ENCODE measurements around the gene CYB5D1.

CYB5D1 gene

GRCh38 chr17:7842380-7843256, 15.2 kb upstream of the CYB5D1 start:
- H3K9ac ChIP-seq (ENCODE audit: low read length): peak overlapping the region; percentile 96
- no peaks in the 10 kb centered on the region for H3K27me3 ChIP-seq (ENCODE audit: control insufficient read depth, insufficient read depth, low read length)
- H3K36me3 ChIP-seq (ENCODE audit: control insufficient read depth, insufficient read depth, low read length): no peaks in the 10 kb centered on the region
- H3K4me3 ChIP-seq (ENCODE audit: low read length): peak overlapping the region; percentile 48
- peaks cover 34% of the 10 kb centered on the region for H3K4me1 ChIP-seq (ENCODE audit: control insufficient read depth, insufficient read depth, low read length)
- no peaks in the 10 kb centered on the region for H3K9me3 ChIP-seq (ENCODE audit: control insufficient read depth, low read length)

- H3K9me3 ChIP-seq (ENCODE audit: control insufficient read depth, low read length): no peaks in the 10 kb centered on the region
- peak overlapping the region; percentile 48 for H3K4me3 ChIP-seq (ENCODE audit: low read length)
- peaks cover 34% of the 10 kb centered on the region for H3K4me1 ChIP-seq (ENCODE audit: control insufficient read depth, insufficient read depth, low read length)
Observed at GRCh38 chr17:7843257-7843535, 14.6 kb upstream of the CYB5D1 start.

DNA sequence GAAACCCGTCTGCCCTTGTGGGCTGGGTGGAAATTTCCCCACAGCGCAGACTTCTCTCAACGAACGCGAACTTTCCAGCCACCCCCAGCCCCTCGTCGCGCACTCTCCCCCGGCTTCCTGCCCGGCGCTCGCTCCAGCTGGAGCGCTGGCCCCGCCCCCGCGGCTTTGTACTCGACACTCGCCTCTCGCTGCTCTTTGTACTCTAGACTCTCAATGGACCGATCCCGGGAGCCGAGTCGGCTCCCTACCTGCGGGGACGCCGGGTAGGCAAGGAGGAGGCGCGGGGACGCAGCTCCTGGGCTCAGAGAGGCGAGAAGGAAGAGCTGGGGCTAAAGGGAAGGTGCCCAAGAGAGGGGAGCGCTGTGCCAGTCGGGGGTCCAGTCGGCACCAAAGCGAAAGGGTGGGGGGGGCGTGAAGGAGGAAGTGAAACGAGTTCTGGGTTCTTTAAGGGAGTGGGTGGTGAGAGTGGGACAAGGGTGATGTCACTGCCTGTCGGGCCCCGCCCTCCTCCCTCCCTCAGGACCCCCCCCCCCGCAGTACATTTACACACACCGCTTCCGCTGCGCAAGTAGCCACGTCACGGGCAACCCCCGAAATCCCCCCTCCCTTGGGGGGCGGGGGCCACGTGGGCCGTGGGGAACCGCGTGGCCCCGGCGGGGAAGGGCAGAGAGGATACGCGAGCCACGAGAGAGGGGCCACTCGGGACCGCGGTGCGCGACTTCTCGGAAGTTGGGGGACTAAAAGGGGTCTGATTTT, 14.1 kb upstream of the CYB5D1 start:
- H3K9me3 ChIP-seq (ENCODE audit: control insufficient read depth, low read length): no peaks in the 10 kb centered on the region
- no peaks in the 10 kb centered on the region for H3K27me3 ChIP-seq (ENCODE audit: control insufficient read depth, insufficient read depth, low read length)
- H3K4me3 ChIP-seq (ENCODE audit: low read length): peak overlapping the region; percentile 48
- peak overlapping the region; percentile 96 for H3K9ac ChIP-seq (ENCODE audit: low read length)
- H3K36me3 ChIP-seq (ENCODE audit: control insufficient read depth, insufficient read depth, low read length): no peaks in the 10 kb centered on the region
- H3K4me1 ChIP-seq (ENCODE audit: control insufficient read depth, insufficient read depth, low read length): peaks cover 30% of the 10 kb centered on the region

More at GRCh38 chr17:7843257-7843535, 14.6 kb upstream of the CYB5D1 start:
- Histone ChIP-seq H3K36me3 (ENCODE audit: control insufficient read depth, insufficient read depth, low read length) (no peaks in the 10 kb centered on the region), H3K9ac (ENCODE audit: low read length) (peak overlapping the region; percentile 96), H3K27me3 (ENCODE audit: control insufficient read depth, insufficient read depth, low read length) (no peaks in the 10 kb centered on the region)

DNA sequence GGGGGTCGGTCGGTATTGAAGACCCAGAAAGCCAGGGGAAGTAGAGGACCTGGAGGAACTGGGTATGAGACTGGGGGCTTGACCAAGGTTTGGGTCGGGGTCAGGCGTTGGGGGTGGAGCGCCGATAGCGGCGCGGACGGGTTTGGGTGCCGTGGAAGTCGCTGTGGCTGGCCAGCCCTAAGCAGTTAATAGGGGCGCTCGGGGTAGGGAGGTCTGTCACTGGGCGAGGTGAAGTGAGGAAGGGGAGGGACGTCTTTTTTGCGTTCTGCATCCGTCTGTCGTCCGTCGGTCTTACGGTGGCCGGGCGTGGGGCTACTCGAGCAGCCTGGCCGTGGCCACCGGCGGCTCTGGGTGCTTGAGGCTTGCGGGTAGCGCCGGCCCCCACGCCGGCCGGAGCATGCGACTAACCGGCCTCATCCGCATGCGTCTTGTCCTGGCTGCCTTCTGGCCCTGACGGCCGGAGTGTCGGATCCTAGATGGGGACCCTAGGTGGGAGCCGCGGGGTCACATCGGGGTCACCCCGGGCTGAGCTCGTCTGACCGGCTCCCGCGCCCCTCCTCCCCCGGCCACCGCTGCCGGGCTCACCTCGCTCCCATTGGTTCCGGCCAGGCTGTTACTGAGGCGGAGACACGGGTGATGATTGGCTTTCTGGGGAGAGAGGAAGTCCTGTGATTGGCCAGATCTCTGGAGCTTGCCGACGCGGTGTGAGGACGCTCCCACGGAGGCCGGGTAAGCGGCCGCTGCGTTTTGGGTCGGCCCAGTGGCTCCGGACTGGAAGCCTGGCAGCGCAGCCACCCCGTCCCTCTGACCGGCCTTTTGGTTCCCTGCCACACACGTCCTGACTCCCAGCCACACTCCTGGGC, 13.3 kb upstream of the CYB5D1 start:
- Histone ChIP-seq H3K36me3 (ENCODE audit: control insufficient read depth, insufficient read depth, low read length) (peaks cover 3% of the 10 kb centered on the region), H3K9ac (ENCODE audit: low read length) (peak overlapping the region; percentile 96), H3K27me3 (ENCODE audit: control insufficient read depth, insufficient read depth, low read length) (no peaks in the 10 kb centered on the region), H3K9me3 (ENCODE audit: control insufficient read depth, low read length) (no peaks in the 10 kb centered on the region), H3K4me1 (ENCODE audit: control insufficient read depth, insufficient read depth, low read length) (peaks cover 22% of the 10 kb centered on the region), H3K4me3 (ENCODE audit: low read length) (peak overlapping the region; percentile 48)

DNA sequence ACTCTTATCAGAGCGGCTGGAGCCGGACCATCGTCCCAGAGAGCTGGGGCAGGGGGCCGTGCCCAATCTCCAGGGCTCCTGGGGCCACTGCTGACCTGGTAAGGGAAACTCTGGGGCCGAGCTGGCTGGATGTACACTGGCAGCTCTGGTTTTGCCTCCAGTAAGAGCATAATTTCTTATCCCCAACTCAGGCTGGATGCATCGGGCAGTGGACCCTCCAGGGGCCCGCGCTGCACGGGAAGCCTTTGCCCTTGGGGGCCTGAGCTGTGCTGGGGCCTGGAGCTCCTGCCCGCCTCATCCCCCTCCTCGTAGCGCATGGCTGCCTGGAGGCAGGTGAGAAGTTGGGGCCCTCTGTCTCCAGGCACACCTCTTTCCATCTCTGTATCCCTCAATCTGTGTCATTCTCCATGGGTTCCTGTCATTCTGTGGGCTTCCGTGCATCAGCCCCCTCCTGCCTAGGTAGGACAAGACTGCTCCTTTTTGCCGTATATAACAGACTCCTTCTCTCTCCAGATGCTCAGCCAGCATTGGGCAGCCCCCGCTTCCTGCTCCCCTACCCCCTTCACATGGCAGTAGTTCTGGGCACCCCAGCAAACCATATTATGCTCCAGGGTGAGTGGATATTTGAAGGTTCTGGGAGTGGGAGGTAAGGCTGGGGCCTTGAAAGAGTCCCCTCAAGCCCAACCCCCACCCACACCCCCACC, 12.3 kb upstream of the CYB5D1 start:
- H3K4me3 ChIP-seq (ENCODE audit: low read length): peak overlapping the region; percentile 48
- no peaks in the 10 kb centered on the region for H3K9me3 ChIP-seq (ENCODE audit: control insufficient read depth, low read length)
- peaks cover 11% of the 10 kb centered on the region for H3K36me3 ChIP-seq (ENCODE audit: control insufficient read depth, insufficient read depth, low read length)
- peak overlapping the region; percentile 96 for H3K9ac ChIP-seq (ENCODE audit: low read length)
- H3K27me3 ChIP-seq (ENCODE audit: control insufficient read depth, insufficient read depth, low read length): no peaks in the 10 kb centered on the region
- peaks cover 17% of the 10 kb centered on the region for H3K4me1 ChIP-seq (ENCODE audit: control insufficient read depth, insufficient read depth, low read length)

GRCh38 chr17:7846063-7846735, 11.6 kb upstream of the CYB5D1 start:
- H3K27me3 ChIP-seq (ENCODE audit: control insufficient read depth, insufficient read depth, low read length): no peaks in the 10 kb centered on the region
- H3K4me3 ChIP-seq (ENCODE audit: low read length): no peak overlapping the region
- H3K4me1 ChIP-seq (ENCODE audit: control insufficient read depth, insufficient read depth, low read length): peaks cover 17% of the 10 kb centered on the region
- H3K36me3 ChIP-seq (ENCODE audit: control insufficient read depth, insufficient read depth, low read length): peaks cover 17% of the 10 kb centered on the region
- no peaks in the 10 kb centered on the region for H3K9me3 ChIP-seq (ENCODE audit: control insufficient read depth, low read length)
- H3K9ac ChIP-seq (ENCODE audit: low read length): no peak overlapping the region

GRCh38 chr17:7846765-7847661, 10.8 kb upstream of the CYB5D1 start:
- Histone ChIP-seq H3K9me3 (ENCODE audit: control insufficient read depth, low read length) (no peaks in the 10 kb centered on the region), H3K4me1 (ENCODE audit: control insufficient read depth, insufficient read depth, low read length) (peaks cover 21% of the 10 kb centered on the region), H3K9ac (ENCODE audit: low read length) (no peak overlapping the region), H3K4me3 (ENCODE audit: low read length) (no peak overlapping the region), H3K36me3 (ENCODE audit: control insufficient read depth, insufficient read depth, low read length) (peaks cover 19% of the 10 kb centered on the region), H3K27me3 (ENCODE audit: control insufficient read depth, insufficient read depth, low read length) (no peaks in the 10 kb centered on the region)

DNA sequence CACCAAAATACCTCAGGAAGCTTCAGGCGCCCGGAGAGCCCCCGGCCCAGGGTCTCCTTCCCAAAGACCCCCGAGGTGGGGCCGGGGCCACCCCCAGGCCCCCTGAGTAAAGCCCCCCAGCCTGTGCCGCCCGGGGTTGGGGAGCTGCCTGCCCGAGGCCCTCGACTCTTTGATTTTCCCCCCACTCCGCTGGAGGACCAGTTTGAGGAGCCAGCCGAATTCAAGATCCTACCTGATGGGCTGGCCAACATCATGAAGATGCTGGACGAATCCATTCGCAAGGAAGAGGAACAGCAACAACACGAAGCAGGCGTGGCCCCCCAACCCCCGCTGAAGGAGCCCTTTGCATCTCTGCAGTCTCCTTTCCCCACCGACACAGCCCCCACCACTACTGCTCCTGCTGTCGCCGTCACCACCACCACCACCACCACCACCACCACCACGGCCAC, 9.6 kb upstream of the CYB5D1 start:
- H3K9me3 ChIP-seq (ENCODE audit: control insufficient read depth, low read length): no peaks in the 10 kb centered on the region
- no peaks in the 10 kb centered on the region for H3K27me3 ChIP-seq (ENCODE audit: control insufficient read depth, insufficient read depth, low read length)
- peaks cover 24% of the 10 kb centered on the region for H3K4me1 ChIP-seq (ENCODE audit: control insufficient read depth, insufficient read depth, low read length)
- no peak overlapping the region for H3K4me3 ChIP-seq (ENCODE audit: low read length)
- no peak overlapping the region for H3K9ac ChIP-seq (ENCODE audit: low read length)
- peaks cover 24% of the 10 kb centered on the region for H3K36me3 ChIP-seq (ENCODE audit: control insufficient read depth, insufficient read depth, low read length)

DNA sequence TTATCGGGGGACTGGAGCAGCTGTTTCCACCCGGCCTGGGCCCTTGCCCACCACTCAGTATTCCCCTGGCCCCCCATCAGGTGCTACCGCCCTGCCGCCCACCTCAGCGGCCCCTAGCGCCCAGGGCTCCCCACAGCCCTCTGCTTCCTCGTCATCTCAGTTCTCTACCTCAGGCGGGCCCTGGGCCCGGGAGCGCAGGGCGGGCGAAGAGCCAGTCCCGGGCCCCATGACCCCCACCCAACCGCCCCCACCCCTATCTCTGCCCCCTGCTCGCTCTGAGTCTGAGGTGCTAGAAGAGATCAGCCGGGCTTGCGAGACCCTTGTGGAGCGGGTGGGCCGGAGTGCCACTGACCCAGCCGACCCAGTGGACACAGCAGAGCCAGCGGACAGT, 9.1 kb upstream of the CYB5D1 start:
- Histone ChIP-seq H3K27me3 (ENCODE audit: control insufficient read depth, insufficient read depth, low read length) (no peaks in the 10 kb centered on the region), H3K36me3 (ENCODE audit: control insufficient read depth, insufficient read depth, low read length) (peaks cover 24% of the 10 kb centered on the region), H3K4me3 (ENCODE audit: low read length) (no peak overlapping the region), H3K4me1 (ENCODE audit: control insufficient read depth, insufficient read depth, low read length) (peaks cover 24% of the 10 kb centered on the region), H3K9ac (ENCODE audit: low read length) (no peak overlapping the region), H3K9me3 (ENCODE audit: control insufficient read depth, low read length) (no peaks in the 10 kb centered on the region)

- H3K4me1 ChIP-seq (ENCODE audit: control insufficient read depth, insufficient read depth, low read length): peaks cover 24% of the 10 kb centered on the region
- no peaks in the 10 kb centered on the region for H3K27me3 ChIP-seq (ENCODE audit: control insufficient read depth, insufficient read depth, low read length)
- no peak overlapping the region for H3K4me3 ChIP-seq (ENCODE audit: low read length)
- peaks cover 24% of the 10 kb centered on the region for H3K36me3 ChIP-seq (ENCODE audit: control insufficient read depth, insufficient read depth, low read length)
- no peaks in the 10 kb centered on the region for H3K9me3 ChIP-seq (ENCODE audit: control insufficient read depth, low read length)
- no peak overlapping the region for H3K9ac ChIP-seq (ENCODE audit: low read length)
Observed at GRCh38 chr17:7849130-7849750, 8.6 kb upstream of the CYB5D1 start.

All from mucosa of stomach (tissue), 1 donor.